Inflammatory macrophage treated with lipopolysaccharide for 4 hours (primary cell): Measurements from ENCODE around the gene HES7.

ENCODE experiments used
- DNase-seq: peaks from one replicate; pipeline ENCODE4 v3.0.0-alpha.2; 2020

HES7 gene

GRCh38 chr17:8155231-8155995 is 31.5 kb upstream of the HES7 start:
- no peak for DNase-seq

DNA sequence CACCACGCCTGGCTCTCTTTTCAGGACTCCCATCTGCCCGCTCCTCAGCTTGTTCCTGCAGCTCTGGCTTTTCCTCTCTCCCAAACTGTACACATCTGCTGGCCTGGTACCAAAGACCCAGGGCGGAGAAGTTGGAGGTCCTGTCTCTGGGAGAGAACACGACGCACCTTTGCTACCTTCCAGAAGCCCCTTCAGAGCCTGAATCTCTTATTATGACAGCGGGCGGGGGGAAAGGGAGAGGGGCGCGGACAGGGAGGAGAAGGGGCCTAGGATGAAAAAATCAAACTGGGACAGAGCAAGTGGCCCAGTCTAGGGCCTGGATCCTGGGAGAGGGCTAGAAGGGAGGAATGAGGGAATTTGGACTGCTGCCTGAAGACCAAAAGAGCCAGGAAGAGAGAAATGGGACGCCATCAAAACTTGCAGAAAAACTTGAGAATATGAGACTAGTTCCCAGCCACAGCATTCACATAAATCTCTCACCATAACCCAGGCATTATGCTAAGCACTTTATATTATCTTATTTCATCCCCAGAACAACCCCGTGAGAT is 30.8 kb upstream of the HES7 start:
- no peak for DNase-seq

DNA sequence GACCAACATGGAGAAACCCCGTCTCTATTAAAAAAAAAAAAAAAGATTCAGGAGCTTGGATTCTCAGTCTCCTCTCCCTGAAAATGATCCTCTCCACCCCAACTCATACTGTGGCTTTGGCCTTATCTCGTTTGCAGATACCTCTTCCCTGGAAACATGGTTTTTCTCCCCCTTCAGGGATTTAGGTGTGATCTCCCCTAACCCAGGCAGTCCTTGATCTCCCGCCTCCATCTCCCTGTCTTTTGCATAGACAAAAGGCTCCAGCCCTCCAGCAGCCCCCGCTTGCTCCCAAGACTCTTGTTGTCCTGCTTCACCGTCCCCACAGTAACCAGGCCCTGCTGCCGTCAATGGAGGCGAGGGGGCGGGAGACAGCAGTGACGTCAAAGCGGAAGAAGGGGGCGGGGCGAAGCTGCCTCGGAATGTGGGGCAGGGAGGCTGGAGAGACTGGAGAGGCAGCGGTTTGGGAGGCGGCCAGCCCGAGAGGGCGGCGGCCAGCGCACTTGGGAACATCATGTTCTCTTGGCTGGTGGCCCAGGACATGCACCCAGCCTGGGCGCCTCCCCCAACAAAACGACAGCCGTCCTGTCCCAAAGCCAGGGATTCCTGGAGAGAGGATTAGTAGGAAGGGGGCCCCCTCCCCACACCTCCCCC is 30.2 kb upstream of the HES7 start:
- peak; percentile 95 for DNase-seq

GRCh38 chr17:8153525-8153956 is 29.6 kb upstream of the HES7 start:
- DNase-seq = peak; percentile 95

GRCh38 chr17:8153031-8153451 is 29.1 kb upstream of the HES7 start:
- no peak for DNase-seq

- peak; percentile 95 for DNase-seq
These were observed 28.3 kb upstream of the HES7 start, which contains the start of gene PER1 for GRCh38 chr17:8152112-8152775. TSS of gene PER1 (minus strand) at chr17:8152404. CDS start at chr17:8150706, 1,698 bp downstream.

DNA sequence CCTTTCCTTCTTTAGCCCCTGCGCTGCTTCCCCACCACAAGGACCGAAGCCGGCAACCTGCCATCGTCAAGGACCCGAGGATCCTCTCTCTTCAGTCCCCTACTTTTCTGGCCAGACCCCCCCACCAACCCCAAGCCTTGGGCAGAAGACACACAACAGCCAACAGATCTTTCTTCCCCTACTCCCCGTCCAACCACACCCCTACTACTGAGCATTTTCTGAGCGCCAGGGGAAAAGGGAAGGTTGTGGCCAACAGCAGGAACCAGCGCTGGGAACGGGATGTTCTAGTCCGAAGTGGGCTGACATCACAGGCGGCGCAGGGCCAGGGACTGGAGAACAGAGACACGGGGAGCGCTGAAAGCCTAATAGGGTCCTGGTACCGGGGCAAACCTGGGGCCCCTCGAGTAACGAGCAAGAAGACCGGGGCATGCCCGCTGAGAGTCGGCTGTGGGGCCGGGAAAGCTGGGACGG is 27.8 kb upstream of the HES7 start:
- DNase-seq = peak; percentile 79

GRCh38 chr17:8151120-8151640 is 27.3 kb upstream of the HES7 start:
- peak; percentile 73 for DNase-seq

DNA sequence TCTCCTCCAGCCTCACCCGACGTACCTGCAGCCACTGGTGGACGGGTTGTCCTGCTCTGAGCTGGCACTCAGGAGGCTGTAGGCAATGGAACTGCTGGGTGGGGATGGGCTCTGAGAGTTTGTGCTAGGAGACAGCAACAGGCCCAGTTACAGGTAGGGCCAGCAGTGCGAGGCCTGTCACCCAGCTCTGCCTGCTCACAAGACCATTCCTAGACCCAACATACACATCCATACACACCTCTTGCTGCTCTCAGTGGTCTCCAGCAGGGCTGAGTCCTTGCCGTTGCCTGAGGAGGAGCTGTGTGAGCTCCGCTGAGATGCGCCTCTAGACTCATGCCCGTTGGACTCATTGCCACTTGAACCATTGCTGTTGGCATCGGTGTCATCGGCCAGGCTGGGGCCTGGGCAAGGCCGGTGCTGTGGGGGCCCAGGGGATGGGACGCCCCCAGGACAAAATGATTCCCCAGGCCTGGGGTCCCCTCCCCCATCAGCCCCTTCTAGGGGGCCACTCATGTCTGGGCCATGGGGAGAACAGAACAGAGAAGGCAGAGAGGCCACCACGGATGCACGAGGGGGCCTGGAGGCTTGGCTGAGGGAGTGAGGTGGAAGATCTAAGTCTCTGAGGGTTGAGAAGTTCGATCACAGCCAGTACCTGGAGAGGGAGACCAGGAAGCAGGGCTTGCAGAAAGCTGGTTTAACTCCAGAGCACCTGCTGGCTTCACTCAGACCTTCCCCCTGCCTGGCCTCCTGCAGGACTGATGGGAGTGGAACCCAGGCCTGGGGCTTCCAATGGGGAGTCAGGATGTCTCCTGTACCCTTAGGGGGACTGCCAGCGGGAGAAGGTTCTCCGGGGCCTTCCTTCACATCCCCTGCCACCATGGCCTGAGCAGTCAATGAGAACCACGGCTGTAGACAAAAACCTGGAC is 26.6 kb upstream of the HES7 start:
- DNase-seq = no peak

DNA sequence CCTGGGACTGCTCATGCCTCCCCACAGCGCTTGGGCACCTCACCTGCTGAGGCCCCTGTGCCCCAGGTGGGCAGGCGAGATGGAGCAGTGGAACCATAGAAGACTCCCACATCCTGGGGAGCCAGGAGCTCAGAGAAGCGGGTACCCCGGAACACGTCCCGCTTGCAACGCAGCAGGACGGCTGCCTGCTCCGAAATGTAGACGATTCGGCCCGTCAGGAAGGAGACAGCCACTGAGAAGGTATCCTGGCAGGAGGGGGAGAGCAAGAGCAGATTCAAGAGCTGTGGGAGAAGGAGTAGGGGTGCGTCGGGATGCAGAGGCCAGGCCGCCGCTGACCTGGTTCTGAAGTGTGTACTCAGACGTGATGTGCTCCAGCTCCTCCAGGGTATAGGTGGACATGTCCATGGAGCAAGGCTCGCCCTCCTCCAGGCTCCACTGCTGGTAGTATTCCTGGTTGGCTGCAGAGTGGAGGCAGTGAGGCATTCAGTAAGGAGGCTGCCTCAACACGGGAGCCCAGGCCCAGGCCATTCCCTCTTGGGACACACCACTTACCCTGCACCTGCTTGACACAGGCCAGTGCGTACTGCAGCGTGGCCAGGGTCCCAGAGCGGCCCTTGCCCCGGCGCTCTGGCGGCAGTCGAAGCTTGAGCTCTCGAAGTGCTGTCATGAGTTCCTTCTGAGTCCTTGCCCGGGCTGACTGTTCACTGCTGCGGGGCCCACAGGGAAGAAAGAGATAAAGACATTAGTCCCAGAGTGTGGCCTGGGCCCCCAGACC is 25.7 kb upstream of the HES7 start:
- no peak for DNase-seq

- DNase-seq = no peak
These were observed 24.7 kb upstream of the HES7 start for GRCh38 chr17:8148560-8148959.

GRCh38 chr17:8147805-8148404 is 24.0 kb upstream of the HES7 start:
- no peak for DNase-seq

DNA sequence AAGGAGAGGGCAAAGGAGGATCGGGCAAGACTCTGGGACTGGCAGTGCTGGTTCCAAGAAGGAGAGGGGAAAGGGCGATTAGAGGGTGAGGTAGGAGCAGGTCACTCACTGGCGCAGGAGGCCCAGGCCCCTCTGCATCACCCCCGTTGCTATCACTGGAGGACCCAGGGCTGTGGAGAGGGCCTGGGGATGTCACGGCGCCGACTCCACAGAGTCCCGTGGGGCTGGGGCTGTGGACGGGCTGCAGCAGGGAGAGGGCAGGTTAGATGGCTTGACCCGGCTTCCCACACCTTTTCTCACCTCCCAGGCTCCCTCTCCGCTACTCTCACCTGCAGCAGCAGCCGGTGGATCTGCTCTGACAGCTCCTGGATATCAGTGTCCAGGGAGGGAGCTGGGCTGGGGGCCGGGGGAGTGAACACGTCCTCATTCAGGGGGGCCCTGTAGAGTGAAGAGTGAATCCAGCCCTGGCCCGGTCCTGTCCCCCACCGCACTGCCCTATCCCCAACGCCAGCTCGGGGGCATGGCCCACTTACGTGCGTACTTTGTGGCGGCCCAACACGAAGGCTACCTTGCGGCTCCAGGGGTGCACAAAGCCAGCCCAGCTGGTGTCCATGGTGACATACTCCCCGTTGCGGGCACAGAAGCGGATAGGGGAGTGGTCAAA is 23.4 kb upstream of the HES7 start:
- no peak for DNase-seq

DNA sequence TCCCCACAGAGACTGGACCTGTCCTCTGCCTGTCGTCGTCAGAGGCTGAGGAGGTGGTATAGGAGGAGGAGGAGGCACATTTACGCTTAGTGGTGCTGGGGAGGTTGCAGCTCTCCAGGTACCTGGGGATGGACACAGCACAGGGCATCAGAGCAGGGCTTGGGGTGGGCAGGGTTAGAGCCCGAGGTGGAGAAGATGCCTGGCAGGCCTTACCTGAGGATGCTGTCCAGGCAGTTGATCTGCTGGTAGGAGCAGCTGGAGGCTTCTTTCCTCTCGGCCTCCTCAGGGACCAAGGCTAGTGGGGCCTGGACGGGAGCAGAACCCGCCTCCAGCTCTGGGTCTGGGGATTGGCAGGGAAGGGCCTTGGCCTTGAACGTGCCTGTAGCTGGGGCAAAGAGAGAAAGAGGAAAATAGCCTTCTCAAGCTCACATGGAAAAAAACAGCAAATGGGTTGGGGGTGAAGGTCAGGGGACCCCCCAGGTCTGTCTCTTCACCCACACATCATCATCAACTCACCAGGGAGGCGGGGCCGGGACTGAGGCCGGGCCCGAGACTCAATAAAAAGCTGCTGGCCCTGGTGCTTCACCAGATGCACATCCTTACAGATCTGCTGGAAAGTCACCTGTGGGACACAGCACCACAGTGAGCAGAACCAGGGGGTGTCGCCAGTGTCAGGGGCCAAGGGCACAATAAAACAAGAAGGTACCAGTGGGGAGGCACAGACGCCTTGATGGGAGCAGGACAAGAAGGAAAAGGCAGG is 22.7 kb upstream of the HES7 start:
- DNase-seq = no peak

DNA sequence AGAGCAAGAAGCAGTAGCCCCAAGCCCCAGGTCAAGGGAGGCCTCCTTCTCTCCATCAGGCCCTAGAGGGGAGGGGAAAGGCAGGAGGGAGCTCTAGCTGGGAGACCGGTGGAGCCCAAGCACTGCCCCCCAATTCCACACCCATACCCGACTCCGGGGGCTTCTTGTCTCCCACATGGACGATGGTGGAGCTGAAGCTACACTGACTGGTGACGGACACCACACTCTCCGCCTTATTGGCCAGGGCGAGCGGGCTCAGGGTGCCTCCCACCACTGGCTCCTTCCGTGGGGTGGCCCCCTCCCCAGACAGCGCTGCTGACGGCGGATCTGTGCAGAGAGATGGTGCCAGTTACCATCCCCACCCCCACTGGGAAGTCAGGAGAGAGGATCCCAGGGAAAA is 21.9 kb upstream of the HES7 start:
- DNase-seq = no peak

GRCh38 chr17:8144401-8145231 is 20.7 kb upstream of the HES7 start:
- no peak for DNase-seq

- DNase-seq = no peak
These were observed 19.9 kb upstream of the HES7 start for GRCh38 chr17:8143581-8144400.
